ENCODE measurements around the gene DYDC2. TPM values are rescaled to one million over a fixed set of nuclear protein-coding genes. Genes with fewer than 3 reads are reported as not detected.
"Not testable (repeated sequence)": the region's sequence is repeated elsewhere in the genome, so short reads cannot be mapped to it uniquely, and the experiment has no call there.

DYDC2 gene
- total RNA-seq, 1 experiment from 2014 or later = 0.53 TPM

DNA sequence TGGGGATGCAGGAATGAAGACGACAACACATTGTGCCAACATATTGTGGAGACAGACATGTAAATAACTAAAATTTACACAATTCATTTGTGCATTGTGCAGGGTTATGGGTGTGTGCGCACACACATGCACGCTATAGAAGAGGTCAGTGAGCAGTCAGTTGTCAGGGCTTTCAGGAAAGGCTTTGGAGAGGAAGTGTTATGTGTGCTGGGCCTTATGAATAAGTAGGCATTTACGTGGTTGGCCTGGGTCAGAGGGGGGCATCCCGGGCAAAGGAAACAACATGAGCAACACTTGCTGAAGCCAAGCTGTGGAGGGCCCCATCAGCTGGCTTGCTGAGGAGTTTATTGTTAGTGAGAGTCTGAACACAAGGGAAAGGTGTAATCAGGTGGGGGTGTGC, 55.9 kb downstream of the DYDC2 start:
- DNase-seq (ENCODE audit: low read depth) = peak; percentile 41

DNA sequence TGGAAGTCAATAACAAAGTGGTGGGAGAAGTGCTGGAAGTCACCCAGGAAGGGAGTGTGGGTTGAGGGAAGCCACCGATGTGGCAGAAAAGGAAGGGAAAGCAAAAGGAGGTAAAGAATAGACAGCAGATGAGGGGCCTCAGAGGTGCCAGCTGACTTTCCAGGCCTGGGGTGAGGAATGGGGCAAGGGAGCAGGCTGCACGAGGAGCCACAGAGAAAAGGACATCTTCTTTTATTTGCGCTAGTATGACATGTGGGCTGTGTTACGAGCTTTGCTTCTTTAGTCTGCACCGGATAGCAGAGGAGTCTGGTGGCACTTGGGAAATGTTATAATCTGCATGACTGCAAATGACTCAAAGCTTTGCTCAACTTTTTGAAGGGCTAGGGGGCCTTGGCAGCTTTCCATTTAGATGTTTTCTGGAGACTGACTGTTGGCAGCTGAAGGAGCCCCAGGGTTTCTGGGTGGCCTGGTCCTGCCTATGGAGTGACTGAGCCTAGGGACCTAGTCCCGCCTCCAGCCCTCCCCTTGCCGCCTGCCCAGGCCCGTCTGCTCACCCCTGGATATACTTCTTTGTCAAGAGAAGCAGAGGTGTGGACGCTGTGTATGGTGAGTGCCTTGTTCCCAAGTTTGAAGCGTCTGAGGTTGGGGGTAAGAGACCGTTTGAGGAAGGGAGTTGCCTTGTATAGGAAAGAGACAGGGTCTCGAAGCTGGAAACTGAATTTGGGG, 56.9 kb downstream of the DYDC2 start:
- DNase-seq (ENCODE audit: low read depth) = peak; percentile 41

GRCh38 chr10:80414142-80414895, 57.7 kb downstream of the DYDC2 start:
- DNase-seq (ENCODE audit: low read depth) = no peak

DNA sequence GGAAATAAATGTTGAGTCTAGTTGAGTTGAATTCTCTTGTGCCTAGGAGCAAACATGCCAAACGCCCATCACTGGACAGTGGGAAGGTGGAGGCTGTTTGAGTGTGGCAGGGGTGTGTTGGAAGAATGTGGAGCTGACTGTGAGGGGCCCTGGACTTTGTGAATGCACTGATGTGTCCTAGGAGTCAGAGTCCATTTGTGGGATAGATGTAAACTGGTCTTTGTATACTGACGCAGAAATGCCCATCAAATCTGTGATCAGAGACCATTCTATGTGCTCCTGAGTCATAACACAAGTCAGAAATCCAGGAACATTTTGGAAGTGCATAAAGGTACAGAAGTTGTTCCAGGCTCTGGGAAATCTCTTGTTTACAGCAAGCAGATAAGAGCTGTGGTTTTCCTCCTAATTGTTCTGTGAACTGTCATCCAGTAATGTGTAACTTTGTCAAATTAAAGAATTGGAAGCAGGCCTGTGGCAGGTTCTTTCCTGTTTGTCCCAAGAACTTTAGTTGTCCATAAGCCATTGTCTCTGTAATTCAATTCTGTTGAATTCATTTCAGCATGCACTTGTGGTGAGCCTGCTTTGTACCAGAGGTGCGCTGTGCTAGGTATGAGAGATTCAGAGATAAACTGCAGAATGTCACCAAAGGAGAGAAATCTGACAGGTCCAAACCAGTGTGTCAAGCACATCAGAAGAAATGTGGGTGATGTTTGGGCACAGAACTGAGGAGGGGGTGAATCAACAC, 59.3 kb downstream of the DYDC2 start:
- no peak for DNase-seq (ENCODE audit: low read depth)

DNA sequence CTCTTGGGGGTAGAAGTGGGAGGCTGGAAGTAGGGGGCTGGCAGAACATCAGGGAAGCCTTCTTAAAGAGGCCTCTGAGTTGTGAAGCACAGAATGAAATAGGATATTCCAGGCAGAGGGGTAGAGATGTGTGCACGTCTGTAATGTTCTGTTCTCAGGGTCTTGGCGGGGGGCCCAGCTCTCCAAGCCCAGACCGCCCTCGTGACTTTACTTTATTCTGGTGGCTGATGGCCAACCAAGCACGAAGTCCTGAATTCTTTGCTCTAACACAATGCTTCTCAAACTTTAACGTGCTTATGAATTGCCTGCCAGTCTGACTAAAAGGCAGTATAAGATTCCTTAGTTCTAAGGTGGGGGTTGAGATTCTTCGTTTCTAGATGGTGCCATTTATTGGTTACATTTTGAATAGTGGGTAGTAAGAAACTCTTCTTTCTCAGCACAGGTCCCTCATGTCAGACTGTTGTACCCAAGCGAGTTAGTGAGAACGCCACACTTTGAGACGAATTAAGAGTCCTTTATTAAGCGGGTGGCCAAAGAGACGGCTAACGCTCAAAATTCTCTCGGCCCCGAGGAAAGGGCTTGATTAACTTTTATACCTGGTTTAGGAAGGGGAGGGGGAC, 60.0 kb downstream of the DYDC2 start:
- DNase-seq (ENCODE audit: low read depth) = no peak

DNA sequence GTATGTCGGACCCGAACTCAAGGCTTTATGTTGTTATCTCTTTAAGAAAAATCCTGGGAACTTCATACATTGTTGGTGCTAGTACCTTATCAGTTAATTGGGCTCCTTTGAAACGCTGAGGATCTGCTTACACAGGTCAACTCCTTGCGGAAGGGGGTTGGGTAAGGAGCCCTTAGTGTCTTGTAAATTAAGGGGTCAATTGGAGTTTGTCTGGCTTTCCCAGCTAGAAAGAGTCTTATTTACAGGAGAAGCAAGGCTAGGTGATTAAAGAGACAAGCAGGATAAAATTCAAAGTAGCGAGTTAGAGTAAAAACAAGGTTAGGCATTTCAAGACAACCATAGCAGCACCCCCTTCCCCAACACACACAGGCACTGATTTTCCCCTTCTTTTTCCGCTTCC, 60.7 kb downstream of the DYDC2 start:
- not testable (repeated sequence) for DNase-seq (ENCODE audit: low read depth)

Other genes with a start within 250 kb of the DYDC2 start
- gene PLAC9, start 224.1 kb upstream of the DYDC2 start, total RNA-seq (2014; rRNA removed; shearing (Covaris generic)) = 0.13 TPM in 1 of 2 replicates, not detected in the other
- gene ANXA11, start 151.2 kb upstream of the DYDC2 start, total RNA-seq (2014; rRNA removed; shearing (Covaris generic)) = 88.3 and 114 TPM in 2 replicates
- gene MAT1A, start 67.1 kb upstream of the DYDC2 start, total RNA-seq (2014; rRNA removed; shearing (Covaris generic)) = 0.13 and 0.94 TPM in 2 replicates
- not detected in 2 replicates for gene DYDC1, start within 50 bp of the DYDC2 start, total RNA-seq (2014; rRNA removed; shearing (Covaris generic))
- gene PRXL2A, start 51.8 kb downstream of the DYDC2 start, total RNA-seq (2014; rRNA removed; shearing (Covaris generic)) = 0.07 and 0.39 TPM in 2 replicates
- gene TSPAN14, start 97.5 kb downstream of the DYDC2 start, total RNA-seq (2014; rRNA removed; shearing (Covaris generic)) = 26.8 and 43.1 TPM in 2 replicates
- gene SH2D4B, start 181.1 kb downstream of the DYDC2 start, total RNA-seq (2014; rRNA removed; shearing (Covaris generic)) = 0.05 TPM in 1 of 2 replicates, not detected in the other